ENCODE results near the gene TCF7L1.
"Not testable (repeated sequence)": the region's sequence is repeated elsewhere in the genome, so short reads cannot be mapped to it uniquely, and the experiment has no call there.

Gene TCF7L1

DNA sequence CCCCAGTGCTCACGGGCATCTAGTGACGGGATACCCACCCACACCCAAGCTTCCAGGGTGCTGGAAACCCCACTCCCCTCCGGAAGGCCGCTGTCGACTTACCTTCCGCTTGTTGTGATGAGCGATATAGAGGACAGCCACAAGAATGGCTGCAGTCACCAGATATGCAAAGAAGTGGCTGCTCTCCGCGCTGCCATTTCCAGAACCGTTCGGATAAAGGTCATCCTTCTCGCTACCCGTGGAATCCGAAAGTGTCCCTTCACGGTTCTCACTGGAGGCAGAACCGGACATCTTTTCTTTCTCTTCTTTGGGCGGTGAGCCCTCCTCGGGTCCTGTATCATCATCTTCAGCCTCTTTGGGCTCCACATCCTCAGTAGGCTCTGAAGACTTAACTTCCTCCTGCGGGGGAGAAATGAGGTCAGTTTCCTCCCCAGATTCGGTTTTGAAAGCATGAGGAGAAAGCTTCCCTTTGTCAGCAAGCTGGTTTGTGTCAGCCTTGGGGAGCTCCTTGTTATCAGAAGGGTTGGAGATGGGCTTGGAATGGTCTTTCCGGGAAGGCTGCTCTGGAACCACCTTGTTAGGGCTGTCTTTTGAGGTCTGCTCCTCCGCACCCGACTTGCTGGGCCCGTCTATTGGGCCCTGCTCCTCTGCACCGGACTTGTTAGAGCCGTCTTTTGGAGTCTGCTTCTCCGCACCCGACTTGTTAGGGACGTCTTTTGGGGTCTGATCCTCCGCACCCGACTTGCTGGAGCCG is 193.4 kb downstream of the TCF7L1 start:
- peak; percentile 69 for DNase-seq (ENCODE audit: low spot score)

DNA sequence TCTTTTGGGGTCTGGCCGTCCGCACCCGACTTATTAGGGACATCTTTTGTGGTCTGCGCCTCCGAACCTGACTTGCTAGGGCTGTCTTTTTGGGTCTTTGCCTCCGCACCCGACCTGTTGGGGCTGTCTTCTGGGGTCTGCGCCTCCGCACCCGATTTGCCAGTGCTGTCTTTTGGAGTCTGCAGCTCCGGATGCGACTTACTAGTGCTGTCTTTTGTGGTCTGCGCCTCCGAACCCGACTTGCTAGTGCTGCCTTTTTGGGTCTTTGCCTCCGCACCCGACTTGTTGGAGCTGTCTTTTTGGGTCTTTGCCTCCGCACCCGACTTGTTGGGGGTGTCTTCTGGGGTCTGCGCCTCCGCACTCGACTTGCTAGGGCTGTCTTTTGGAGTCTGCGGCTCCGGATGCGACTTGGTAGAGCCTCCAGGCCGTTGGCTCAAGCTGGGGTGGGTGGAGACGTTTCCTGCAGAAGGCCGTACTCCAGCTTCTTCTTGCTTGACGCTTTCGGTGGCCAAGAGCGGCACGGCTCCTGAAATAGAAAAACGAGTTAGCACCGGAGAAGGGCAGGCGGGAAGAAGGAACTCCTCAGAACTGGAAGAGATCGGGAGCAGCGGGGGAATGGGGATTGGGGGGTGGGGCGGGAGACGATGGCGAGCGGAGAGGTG is 194.1 kb downstream of the TCF7L1 start:
- DNase-seq (ENCODE audit: low spot score), result peak; percentile 61

DNA sequence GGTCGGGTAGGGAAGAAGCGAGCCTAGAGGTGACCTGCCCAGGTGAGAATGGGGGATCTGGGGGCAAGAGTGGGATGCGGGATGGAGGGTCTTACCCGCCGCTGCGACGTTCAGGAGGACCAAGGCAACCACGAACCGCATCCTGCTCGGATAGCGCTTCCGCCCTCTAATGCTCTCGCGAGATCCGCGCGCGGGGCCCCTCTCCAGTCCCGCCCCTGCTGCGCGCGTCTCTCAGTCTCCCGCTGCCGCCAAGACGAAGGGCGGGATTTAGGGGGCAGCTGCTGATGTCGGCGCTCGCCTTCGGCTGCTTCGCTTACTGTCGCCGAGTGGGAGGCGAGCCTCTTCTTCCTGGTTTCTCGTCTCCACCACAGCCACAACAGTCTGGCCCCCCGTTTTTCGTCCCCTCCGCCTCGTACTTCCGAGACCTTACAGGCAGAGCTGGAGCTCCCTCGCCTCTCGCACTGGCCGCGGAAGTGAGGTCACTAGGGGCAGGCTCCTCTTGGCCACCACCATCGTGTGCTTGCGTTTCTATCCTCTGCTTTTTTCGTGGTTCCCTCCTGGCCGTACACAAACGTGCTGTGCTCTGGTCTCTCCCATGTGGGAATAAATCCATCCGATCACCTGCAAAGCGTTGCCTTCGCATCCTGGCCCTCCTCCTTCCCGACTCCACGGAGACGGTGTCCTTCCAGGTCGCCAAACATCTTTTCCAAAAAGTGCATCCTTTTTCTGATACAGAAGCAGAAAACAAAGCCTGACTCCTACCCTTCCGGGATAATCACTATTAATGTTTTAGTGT is 194.8 kb downstream of the TCF7L1 start, which contains the start of gene TGOLN2:
TSS of gene TGOLN2 (minus strand) at position 168 of the 796 bp plus-strand sequence. CDS start at position 141, 27 bp downstream.
- peak; percentile 96 for DNase-seq (ENCODE audit: low spot score)

DNA sequence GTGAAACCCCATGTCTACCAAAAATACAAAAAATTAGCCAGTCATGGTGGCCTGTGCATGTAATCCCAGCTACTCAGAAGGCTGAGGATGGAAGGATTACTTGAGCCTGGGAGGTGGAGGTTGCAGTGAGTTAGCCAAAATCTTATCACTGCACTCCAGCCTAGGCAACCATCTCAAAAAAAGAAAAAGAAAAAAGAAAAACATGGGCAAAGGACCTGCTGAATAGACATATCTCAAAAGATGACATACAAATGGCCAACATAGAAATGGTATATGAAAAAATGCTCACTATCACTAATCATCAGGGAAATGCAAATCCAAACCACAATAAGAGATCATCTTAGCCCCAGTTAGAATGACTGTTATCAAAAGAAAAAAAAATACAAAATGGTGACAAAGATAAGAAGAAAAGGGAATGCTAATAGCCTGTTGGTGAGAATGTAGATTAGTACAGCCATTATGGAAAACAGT is 196.0 kb downstream of the TCF7L1 start:
- DNase-seq (ENCODE audit: low spot score), result no peak

DNA sequence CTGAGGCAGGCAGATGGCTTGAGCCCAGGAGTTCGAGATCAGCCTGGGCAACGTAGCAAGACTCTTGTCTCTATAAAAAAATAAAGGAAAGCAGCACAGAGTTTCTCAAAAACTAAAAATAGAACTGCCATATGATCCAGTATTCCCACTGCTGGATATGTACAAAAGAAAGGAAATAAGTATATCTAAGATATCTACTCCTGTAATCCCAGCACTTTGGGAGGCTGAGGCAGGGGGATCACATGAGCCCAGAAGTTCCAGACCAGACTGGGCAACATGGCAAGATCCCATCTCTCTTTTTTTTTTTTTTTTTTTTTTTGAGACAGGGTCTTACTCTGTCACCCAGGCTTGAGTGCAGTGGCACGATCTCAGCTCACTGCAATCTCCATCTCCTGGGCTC is 196.5 kb downstream of the TCF7L1 start:
- DNase-seq (ENCODE audit: low spot score), result not testable (repeated sequence)

DNA sequence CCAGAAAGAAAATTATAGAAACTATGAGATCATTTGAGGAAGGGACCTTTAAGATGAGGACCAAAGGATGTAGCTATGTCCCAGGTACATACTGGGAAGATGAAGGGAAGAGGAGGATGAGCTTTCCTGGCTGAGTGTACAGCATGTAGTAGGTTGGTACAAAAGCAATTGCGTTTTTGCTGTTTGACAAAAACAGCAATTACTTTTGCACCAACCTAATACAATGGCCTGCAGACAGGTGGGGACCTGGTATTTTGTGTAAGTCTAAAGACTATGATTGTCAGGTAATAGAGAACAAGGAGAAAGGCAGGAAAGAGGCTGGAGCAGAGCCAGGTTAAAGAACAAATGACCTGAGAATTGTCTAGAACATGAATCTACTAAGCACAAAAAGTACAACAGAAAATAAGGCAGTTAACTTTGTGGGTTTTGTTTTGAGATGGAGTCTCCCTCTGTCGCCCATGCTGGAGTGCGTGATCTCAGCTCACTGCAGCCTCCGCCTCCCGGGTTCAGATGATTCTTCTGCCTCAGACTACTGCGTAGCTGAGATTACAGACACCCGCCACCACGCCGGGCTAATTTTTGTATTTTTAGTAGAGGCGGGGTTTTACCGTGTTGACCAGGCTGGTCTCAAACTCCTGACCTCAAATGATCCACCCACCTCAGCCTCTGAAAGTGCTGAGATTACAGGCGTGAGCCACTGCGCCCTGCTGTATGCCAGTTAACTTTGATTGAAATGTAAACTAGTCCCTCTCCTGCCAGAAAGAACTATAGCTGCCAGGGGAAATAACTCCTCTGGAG is 197.8 kb downstream of the TCF7L1 start:
- DNase-seq (ENCODE audit: low spot score), result no peak

DNA sequence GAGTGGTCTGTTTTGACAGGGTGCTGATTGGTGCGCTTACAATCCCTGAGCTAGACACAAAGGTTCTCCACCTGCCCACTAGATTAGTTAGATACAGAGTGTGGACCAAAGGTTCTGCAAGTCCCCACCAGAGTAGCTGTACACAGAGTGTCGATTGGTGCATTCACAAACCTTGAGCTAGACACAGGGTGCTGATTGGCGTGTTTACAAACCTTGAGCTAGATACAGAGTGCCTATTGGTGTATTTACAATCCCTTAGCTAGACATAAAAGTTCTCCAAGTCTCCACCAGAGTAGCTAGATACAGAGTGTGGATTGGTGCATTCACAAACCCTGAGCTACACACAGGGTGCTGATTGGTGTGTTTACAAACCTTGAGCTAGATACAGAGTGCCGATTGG is 200.7 kb downstream of the TCF7L1 start:
- DNase-seq (ENCODE audit: low spot score), result not testable (repeated sequence)

DNA sequence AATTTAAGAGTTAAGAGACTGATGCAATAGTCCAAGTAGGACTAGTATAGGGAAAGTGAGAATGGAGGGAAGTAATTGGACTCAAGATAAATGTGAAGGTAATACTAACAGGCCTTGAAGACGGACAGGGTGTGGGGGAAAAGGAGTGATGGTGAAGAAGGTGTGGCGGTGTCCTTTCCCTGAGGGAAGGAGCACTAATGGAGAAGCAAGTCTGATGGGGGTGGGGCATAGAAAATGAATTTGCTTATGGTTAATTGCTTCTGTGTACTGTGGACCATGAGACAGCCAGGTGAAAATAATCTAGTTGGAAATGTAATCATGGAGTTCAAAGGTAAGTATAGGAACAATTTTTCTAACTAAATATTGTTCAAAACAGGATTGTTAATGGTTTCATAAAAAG is 201.7 kb downstream of the TCF7L1 start:
- no peak for DNase-seq (ENCODE audit: low spot score)

DNA sequence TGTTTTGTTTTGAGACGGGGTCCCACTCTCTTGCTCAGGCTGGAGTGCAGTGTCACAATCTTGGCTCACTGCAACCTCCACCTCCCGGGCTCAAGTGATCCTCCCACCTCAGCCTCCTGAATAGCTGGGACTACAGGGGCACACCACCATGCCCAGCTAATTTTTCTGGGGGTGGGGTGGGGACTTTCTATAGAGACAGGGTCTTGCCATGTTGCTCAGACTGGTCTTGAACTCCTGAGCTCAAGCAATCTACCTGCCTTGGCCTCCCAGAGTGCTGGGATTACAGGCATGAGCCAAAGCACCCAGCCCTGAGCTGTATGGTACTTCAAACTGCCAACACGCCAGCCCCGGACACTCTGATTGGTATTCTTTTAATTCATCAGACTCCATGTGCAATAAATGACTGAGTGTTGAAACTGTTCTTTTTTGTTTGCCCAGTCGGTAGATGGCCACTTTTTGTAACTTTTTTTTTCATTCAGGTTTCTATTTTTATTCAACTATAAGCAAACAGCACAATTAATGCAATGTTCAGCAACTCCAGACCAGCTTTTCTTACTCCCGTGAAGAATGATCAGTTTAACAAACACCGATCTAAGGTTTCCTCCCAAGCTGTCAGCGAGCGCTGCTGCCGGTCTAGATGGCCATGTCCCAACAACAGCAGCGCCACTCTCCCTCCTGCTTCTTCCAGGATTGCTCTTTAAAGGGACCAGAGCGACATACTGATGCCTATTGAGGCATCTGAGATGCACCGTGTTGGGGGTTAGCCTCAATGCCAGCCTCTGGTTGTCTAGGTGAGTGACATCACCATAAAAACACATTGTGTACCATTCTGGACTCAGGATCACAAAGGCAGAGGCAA is 207.1 kb downstream of the TCF7L1 start:
- DNase-seq (ENCODE audit: low spot score), result no peak

DNA sequence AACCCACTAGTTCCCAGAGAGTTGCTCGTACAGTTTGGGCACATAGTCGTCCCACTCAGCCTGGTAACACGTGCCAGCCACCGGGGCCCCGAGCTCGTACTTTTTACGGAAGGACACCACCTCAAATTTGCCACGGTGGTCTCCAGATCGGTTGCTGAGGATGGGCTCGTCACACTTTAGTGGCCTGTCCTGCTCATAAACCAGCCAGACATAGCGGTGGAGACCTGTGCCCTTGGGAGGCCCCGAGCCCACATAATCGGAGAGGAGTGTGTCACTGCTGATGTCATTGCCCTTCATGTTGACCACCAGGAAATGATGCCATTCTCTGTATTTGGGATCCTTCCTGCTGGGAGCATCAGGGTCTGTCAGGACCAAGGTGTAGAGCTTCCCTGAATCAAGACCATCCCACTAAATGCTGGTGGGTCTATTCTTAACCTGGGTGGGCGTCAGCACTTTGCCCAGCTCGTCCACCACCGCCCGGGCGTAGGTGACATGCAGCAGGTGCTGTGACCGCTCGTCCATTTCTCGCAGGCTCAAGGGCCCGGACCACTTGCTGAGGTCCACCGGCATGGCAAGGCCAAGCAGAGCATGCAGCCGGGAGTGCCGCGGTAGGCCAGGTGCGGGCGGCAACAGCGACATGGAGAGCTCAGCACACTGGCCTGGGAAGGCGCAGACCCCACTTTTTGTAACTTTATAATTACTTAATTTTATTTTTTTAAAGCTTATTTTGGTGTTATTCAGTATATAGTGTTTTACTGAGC is 208.3 kb downstream of the TCF7L1 start:
- no peak for DNase-seq (ENCODE audit: low spot score)

DNA sequence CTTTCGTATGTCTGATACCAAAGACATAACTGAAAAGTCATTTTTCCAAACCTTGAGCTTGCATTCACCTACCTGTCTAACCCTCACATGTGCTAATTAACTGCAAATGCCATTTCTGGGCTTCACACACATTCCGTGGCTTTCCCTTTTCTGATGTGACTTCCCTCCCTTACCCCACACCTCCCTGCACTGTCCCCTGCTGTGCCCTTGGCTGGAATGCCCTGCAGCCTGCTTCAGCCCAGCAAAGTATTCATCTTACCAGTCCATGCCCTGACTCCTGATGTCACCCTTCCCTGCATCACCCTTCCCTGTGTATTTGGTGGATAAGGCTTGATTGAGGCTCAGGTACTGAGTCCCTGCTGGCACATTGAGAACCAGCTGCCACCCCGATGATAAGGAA is 209.0 kb downstream of the TCF7L1 start:
- DNase-seq (ENCODE audit: low spot score), result no peak

DNA sequence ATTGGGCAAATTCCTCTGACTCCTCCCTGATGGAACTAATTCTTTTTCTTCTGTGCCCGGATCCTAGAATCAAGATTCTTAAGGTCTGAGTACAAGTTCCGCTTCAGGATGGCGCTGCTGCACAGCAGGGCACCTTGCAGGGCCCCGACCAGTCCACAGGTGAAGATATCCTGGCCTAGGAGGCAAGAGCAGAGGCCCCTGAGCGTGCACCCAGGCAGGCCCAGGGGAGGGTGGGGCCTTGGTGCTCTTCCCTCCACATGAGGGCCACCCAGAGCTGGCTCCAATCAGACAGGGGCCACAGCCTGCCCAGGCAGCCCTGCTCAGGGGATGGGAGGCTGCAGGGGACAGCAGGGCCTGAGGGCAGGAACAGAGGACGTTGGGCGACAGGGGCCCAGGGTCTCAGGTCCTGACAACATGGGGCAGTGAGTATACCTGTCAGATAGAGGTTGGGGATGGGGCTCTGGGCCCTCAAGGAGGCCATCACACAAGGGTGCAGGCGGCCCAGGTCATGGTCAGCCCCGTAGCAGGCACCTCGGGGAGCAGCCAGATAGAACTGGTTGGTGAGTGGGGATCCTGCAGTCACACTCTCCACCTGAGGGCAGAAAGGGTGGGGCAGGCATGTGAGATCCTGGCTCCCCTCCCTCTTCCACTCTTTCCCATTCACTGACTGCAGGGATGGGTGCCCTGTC is 210.2 kb downstream of the TCF7L1 start:
- not testable (repeated sequence) for DNase-seq (ENCODE audit: low spot score)

DNA sequence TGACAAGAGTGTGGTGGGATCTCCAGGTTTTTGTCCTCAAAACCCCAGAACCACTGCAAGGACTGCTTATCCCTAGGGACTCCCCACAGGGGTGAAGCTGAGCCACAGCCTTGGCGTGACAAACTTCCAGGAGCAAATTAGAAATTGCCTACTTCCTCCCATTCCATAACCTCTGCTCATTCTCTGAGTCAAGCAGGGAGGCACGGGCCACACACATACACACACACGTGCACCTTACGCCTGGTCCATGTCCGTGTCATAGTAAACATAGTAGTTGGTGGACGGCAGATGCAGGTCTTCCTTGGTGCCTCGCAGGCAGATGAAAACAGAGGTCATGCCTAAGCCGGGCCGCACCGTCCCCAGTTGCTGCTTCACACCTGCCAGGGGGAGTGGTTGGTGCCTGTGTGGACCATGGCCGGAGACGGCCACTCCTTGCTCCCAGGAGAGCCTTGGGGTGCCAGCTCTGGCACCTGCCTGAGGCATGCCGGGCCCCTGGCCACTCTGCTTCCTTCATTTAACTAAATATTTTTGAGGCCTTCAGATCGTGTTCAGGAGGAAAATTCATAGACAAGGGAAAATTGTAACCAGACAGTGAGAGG is 211.3 kb downstream of the TCF7L1 start:
- no peak for DNase-seq (ENCODE audit: low spot score)

DNA sequence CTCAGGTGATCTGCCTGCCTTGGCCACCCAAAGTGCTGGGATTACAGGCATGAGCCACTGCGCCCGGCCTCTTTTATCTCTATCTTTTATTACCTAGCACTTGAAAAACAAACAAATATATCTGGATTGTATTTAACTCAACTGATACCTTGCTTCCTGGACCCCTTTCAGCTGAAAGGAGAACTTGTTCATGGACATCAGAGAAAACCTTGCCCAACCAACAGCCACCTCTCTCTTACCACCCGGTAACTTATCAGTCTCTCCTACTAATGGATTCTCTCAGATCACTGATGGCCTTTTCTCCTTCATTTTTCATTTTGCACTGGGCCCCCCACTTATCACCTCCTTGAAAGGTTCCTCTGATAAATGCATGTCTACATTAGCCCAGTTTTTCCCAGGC is 214.4 kb downstream of the TCF7L1 start:
- DNase-seq (ENCODE audit: low spot score), result no peak

DNA sequence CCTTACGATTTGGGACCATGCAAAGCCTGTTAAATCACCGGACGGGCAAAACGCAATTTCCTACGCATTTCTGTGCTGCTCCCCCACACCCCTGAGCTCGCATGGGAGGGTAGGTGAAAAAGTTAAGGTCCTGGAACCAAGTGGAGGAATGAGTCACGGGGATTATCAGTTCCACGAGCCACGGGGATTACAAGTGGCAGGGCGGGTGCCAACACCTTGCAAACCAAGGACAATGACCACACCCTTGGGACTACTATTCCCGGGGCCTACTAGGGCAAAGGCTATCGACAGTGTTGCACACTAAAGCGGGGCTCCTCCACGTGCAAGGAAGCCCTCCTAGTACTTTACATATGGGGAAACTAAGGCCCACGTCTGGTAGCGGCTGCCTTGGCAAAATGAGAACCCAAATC is 220.7 kb downstream of the TCF7L1 start:
- no peak for DNase-seq (ENCODE audit: low spot score)

DNA sequence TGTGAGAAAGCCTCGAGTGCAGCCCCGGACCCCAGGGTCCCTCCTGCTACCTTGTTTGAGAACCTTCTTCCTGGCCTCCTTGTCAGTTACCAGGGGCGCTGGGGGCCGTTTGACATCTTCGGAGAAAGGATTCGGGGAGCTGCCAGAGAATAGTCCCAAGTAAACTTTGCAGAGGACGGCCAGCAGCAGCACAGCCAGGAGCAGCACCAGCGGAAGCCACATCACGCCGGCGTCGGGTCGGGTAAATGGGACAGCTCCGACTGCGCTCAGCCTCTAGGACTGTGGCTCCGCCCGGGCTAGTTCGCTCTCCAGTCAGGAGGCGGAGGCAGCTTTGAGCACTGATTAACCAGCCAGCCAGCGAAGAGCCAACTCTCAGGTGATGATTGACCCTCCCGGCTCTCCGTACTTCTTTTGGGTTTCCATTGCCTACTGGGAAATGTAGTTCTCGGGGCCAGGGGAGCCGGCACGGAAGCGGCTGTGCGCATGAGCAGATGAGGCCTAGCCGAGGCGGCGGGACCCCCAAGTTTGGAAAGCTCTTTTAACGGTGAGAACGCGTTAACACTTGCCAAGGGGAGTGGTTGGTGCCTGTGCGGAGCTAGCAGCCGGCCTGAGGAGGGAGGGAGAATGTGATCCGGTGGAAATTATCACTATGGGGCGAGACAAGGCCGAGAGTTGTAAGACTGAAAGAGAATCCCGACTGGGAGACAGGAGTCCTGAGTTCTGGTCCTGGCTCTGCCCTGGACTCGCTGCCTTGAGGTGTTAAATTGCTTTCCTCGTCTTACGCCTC is 221.3 kb downstream of the TCF7L1 start, which contains the start of the genes ELMOD3 and RETSAT:
TSS of gene ELMOD3 (plus strand) at position 484 of the 787 bp plus-strand sequence. CDS start 2,430 bp downstream, outside the sequence.
TSS of gene RETSAT (minus strand) at position 243 of the 787 bp plus-strand sequence. CDS start at position 222, 21 bp downstream.
- DNase-seq (ENCODE audit: low spot score), result peak; percentile 99

DNA sequence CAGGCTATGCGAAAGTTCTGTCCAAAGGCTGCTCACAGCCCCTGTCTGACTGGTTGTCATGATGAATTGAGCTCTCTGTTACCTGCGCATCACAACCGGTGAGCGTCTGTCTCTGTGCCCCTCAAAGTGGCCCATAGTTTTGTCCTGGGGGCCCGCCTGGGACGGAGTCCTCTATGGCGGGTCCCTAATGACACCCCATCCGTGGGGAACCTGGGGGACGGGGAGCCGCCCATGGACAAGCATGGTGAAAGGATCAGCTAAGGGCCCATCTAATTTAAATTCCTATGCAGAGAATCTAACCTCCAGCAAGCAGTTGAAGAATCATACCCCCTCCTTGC is 221.8 kb downstream of the TCF7L1 start:
- no peak for DNase-seq (ENCODE audit: low spot score)

DNA sequence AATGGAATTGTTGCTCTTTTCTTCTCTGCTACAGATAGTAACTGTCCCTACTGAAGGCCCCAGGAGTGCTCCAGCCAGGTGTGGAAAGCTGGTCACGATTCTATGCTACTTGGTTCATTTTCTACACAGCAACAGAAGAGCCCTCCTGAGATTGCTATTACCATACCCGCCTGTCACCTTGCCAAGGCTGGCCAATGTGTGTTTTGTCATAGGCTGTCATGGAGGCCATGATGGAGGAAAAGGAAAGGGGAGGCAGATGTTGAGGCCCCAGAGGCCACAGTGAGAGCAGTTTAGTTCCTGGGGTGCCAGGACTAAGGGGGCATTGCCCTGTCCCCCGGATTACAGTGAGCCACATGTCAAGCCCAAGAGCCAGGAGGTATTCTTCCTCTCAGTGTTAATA is 222.3 kb downstream of the TCF7L1 start:
- DNase-seq (ENCODE audit: low spot score), result no peak
